WERI-Rb-1 (cell line): ENCODE results near the gene LARP4.
A peak's percentile ranks its signal among the peaks of the same experiment; 100 is the strongest.
"Not testable (repeated sequence)": the region's sequence is repeated elsewhere in the genome, so short reads cannot be mapped to it uniquely, and the experiment has no call there.

Source experiments
- DNase-seq: peaks from one replicate; pipeline ENCODE4 v3.0.0-alpha.2; 2020
- H3K27ac ChIP-seq: fragments of 250-450 bp; sonication (Bioruptor Pico); 2 replicates; pipeline ENCODE4 v1.5.1; 2020; ENCODE audit warnings: mild to moderate bottlenecking, moderate library complexity
- H3K27me3 ChIP-seq: fragments of 250-450 bp; sonication (Bioruptor Pico); 2 replicates; pipeline ENCODE4 v1.5.1; 2021; ENCODE audit warnings: mild to moderate bottlenecking, low read depth, moderate library complexity; ENCODE audit not compliant: insufficient read depth, severe bottlenecking
- H3K36me3 ChIP-seq: fragments of 250-450 bp; sonication (Bioruptor Pico); 2 replicates; pipeline ENCODE4 v1.5.1; 2020; ENCODE audit warnings: mild to moderate bottlenecking, moderate library complexity
- H3K4me3 ChIP-seq: 2 replicates; pipeline ENCODE4 v1.5.1; 2011; ENCODE audit warnings: low read depth, mild to moderate bottlenecking, control low read depth, low read length
- H3K9me3 ChIP-seq: fragments of 250-450 bp; sonication (Bioruptor Pico); 2 replicates; pipeline ENCODE4 v1.5.1; 2021; ENCODE audit warnings: mild to moderate bottlenecking, moderate library complexity; ENCODE audit not compliant: severe bottlenecking
- CTCF ChIP-seq: IDR thresholded peaks from 2 replicates; pipeline ENCODE4 v1.5.1; 2011; ENCODE audit warnings: low read depth, mild to moderate bottlenecking, control low read depth, inconsistent platforms, low read length

Gene LARP4

GRCh38 chr12:50488801-50489200 lies 88.1 kb downstream of the LARP4 start:
- Histone ChIP-seq H3K27me3 (no peaks in the 10 kb centered on the region), H3K27ac (no peak overlapping the region), H3K9me3 (peaks cover 12% of the 10 kb centered on the region), H3K36me3 (no peaks in the 10 kb centered on the region), H3K4me3 (no peak overlapping the region)
- peak; percentile 40 for DNase-seq
- TF ChIP-seq CTCF = no peak

- H3K9me3 ChIP-seq = peaks cover 16% of the 10 kb centered on the region
- not testable (repeated sequence) for DNase-seq, H3K27me3 ChIP-seq, H3K36me3 ChIP-seq, H3K27ac ChIP-seq, H3K4me3 ChIP-seq
These were observed 97.4 kb downstream of the LARP4 start for GRCh38 chr12:50498119-50498518.

- peak; percentile 93 for TF ChIP-seq CTCF
These were observed 104.4 kb downstream of the LARP4 start, which contains the start of gene DIP2B for GRCh38 chr12:50504798-50505674. Gene DIP2B, plus strand, starts transcription at chr12:50504985. Its CDS starts 156 bp downstream, at chr12:50505141.

GRCh38 chr12:50505675-50506530 lies 105.2 kb downstream of the LARP4 start:
- Histone ChIP-seq H3K36me3 (no peaks in the 10 kb centered on the region), H3K27ac (peak overlapping the region; percentile 82), H3K27me3 (no peaks in the 10 kb centered on the region), H3K4me3 (peak overlapping the region; percentile 94), H3K9me3 (no peaks in the 10 kb centered on the region)
- no peak for DNase-seq
- no peak for TF ChIP-seq CTCF

More at GRCh38 chr12:50504798-50505674, 104.4 kb downstream of the LARP4 start, which contains the start of gene DIP2B:
- H3K27me3 ChIP-seq = no peaks in the 10 kb centered on the region
- H3K36me3 ChIP-seq = no peaks in the 10 kb centered on the region
- H3K9me3 ChIP-seq = no peaks in the 10 kb centered on the region
- peak; percentile 95 for DNase-seq
- H3K27ac ChIP-seq = peak within 1 kb of the TSS; percentile 82
- H3K4me3 ChIP-seq = peak within 1 kb of the TSS; percentile 94

GRCh38 chr12:50506753-50507473 lies 106.2 kb downstream of the LARP4 start:
- Histone ChIP-seq H3K27me3 (no peaks in the 10 kb centered on the region), H3K9me3 (no peaks in the 10 kb centered on the region), H3K27ac (no peak overlapping the region), H3K4me3 (peak overlapping the region; percentile 94; the same call in 1 of the 2 replicates), H3K36me3 (no peaks in the 10 kb centered on the region)
- no peak for DNase-seq
- TF ChIP-seq CTCF = no peak
